ENCODE data around the gene NUP188. TPM values are rescaled to one million over a fixed set of nuclear protein-coding genes. Genes with fewer than 3 reads are reported as not detected.

The NUP188 gene
- total and polyA plus RNA-seq, 10 of the 15 experiments (the other 5 are each of a cell fraction or from before 2014, with no cell fraction given) = 1.4 to 73.7 (median 48.9) TPM

DNA sequence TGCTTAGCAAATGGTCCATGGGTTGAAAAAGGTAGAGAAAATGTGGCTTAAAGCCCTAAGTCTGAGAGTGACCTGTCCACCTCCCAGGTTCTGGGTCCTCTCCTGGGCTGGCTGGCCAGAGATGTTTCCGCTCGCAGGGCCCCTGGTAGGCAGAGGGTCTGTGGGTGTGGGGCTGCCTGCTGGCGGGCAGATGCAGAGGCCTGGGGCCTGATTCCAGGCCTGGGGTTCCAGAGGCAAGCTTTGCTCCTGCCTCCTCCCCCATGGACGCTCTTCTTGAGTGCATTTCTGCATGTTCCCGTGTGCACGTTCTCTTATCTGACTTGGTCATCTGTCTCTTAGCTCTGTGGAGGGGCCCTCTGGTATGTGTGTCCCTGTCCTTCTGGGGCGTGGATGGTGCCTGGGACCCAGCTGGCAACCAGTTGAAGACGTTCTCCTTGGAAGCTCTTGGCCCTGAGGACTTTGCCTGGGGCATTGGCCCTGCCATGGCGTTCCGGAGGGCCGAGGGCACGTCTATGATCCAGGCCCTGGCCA, 92.7 kb downstream of the NUP188 start:
- peaks cover 19% of the 10 kb centered on the region for H3K79me2 ChIP-seq (ENCODE audit: control insufficient read depth, insufficient read depth, low read length)
- TF ChIP-seq RAD21 (IDR thresholded peaks at IDR 0.05; ENCODE audit: insufficient read depth, low read depth, low read length) (no peak), NBN (IDR thresholded peaks at IDR 0.05) (no peak), SIX5 (IDR thresholded peaks at IDR 0.05; ENCODE audit: low read depth, low read length, severe bottlenecking) (no peak), SMARCA5 (IDR thresholded peaks at IDR 0.05) (no peak), ATF7 (IDR thresholded peaks at IDR 0.05; ENCODE audit: low read depth) (no peak), BACH1 (IDR thresholded peaks at IDR 0.05; ENCODE audit: borderline replicate concordance) (no peak), TARDBP (IDR thresholded peaks at IDR 0.05; ENCODE audit: borderline replicate concordance) (no peak), CBX5 (IDR thresholded peaks at IDR 0.05; ENCODE audit: low read depth) (no peak), EP300 (IDR thresholded peaks at IDR 0.05; ENCODE audit: borderline replicate concordance in 1 of 2, control insufficient read depth in 1 of 2, low read depth in 2 of 2, low read length in 2 of 2) (no peak), TBL1XR1 (IDR thresholded peaks at IDR 0.05; ENCODE audit: low read depth, low read length) (no peak)
- TF ChIP-seq, protein P1, sequence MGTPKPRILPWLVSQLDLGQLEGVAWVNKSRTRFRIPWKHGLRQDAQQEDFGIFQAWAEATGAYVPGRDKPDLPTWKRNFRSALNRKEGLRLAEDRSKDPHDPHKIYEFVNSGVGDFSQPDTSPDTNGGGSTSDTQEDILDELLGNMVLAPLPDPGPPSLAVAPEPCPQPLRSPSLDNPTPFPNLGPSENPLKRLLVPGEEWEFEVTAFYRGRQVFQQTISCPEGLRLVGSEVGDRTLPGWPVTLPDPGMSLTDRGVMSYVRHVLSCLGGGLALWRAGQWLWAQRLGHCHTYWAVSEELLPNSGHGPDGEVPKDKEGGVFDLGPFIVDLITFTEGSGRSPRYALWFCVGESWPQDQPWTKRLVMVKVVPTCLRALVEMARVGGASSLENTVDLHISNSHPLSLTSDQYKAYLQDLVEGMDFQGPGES (IDR thresholded peaks at IDR 0.05) = no peak
- TF ChIP-seq, protein P2, sequence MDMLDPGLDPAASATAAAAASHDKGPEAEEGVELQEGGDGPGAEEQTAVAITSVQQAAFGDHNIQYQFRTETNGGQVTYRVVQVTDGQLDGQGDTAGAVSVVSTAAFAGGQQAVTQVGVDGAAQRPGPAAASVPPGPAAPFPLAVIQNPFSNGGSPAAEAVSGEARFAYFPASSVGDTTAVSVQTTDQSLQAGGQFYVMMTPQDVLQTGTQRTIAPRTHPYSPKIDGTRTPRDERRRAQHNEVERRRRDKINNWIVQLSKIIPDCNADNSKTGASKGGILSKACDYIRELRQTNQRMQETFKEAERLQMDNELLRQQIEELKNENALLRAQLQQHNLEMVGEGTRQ (IDR thresholded peaks at IDR 0.05; ENCODE audit: borderline replicate concordance, low read depth, low read length) = no peak
- TF ChIP-seq, protein P3, sequence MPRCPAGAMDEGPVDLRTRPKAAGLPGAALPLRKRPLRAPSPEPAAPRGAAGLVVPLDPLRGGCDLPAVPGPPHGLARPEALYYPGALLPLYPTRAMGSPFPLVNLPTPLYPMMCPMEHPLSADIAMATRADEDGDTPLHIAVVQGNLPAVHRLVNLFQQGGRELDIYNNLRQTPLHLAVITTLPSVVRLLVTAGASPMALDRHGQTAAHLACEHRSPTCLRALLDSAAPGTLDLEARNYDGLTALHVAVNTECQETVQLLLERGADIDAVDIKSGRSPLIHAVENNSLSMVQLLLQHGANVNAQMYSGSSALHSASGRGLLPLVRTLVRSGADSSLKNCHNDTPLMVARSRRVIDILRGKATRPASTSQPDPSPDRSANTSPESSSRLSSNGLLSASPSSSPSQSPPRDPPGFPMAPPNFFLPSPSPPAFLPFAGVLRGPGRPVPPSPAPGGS (IDR thresholded peaks at IDR 0.05; ENCODE audit: borderline replicate concordance, insufficient read depth, low read depth, low read length, poor library complexity, severe bottlenecking) = no peak
- no TSS peak for BruUV-seq (replicated peaks)
- ChIA-PET CTCF (no interaction called here), RAD21 (ENCODE audit: unreplicated experiment) (no interaction called here), SMC1A (ENCODE audit: uncharacterized antibody, unreplicated experiment) (interaction anchor here (1.1 kb wide), 1 partner anchor 11 kb away, joined by 4 read pairs; no protein-coding TSS in a partner anchor), POLR2A (interaction anchor here (1.0 kb wide), 1 partner anchor 40 kb away, joined by 3 read pairs; the partner anchor contains the start of gene DOLPP1)
- peaks cover 17% of the 10 kb centered on the region for H3K4me1 ChIP-seq (ENCODE audit: control insufficient read depth, insufficient read depth, low read length)
- H3K27me3 ChIP-seq (replicated peaks in 1 of 2; ENCODE audit: control insufficient read depth in 2 of 2, insufficient read depth in 2 of 2, low read length in 1 of 2) = no peaks in the 10 kb centered on the region
- H3K4me2 ChIP-seq (ENCODE audit: control insufficient read depth, insufficient read depth) = no peak overlapping the region
- in situ Hi-C loops (cut with MboI) (no loop called here), intact Hi-C loops (cut with micrococcal nuclease; ENCODE audit: unreplicated experiment) (no loop called here)
- H3K9ac ChIP-seq (ENCODE audit: control insufficient read depth, insufficient read depth, low read length) = no peak overlapping the region
- no peak overlapping the region for H2AFZ ChIP-seq (ENCODE audit: control insufficient read depth, low read depth, low read length)
- DNase-seq (ENCODE audit: low read depth, low spot score) (no peak), ATAC-seq (no peak), FAIRE-seq (no peak)
- no peaks in the 10 kb centered on the region for H4K20me1 ChIP-seq (ENCODE audit: control insufficient read depth, insufficient read depth)
- 95% methylated on average over 12 of the region's 12 CpGs for WGBS (ENCODE audit: insufficient coverage, insufficient replicate concordance, low lambda C conversion rate, missing lambda C conversion rate)
- no peak overlapping the region for H3K4me3 ChIP-seq
- no peaks in the 10 kb centered on the region for H3K9me3 ChIP-seq (replicated peaks; ENCODE audit: control insufficient read depth, insufficient read depth, low read length)
- no peak overlapping the region for H3K27ac ChIP-seq (ENCODE audit: control insufficient read depth, insufficient read depth)
- H3K36me3 ChIP-seq (ENCODE audit: control insufficient read depth in 2 of 2, insufficient read depth in 2 of 2, low read length in 1 of 2) = peaks cover 2 to 9% of the 10 kb centered on the region in 2 experiments

Measured in GM12878 (cell line).